Upper lobe of left lung (tissue), 6 donors: Measurements from ENCODE around the gene SFRP2. TPM values are rescaled to one million over a fixed set of nuclear protein-coding genes. Genes with fewer than 3 reads are reported as not detected.

ENCODE experiments used
- ATAC-seq, 2 donors: fragments of 200-7000 bp; cut with Tn5 transposase; one replicate each; pipeline ENCODE4 v1.9.1; 2022; ENCODE audit warnings: mild to moderate bottlenecking in 2 of 2, moderate library complexity in 2 of 2; ENCODE audit not compliant: low FRiP score in 2 of 2
- DNase-seq, 2 donors: peaks; one replicate each; pipeline ENCODE4 v3.0.0-alpha.2; 2019 to 2020
- H3K27ac ChIP-seq, 4 donors: fragments of 200-600 bp; sonication (generic); one replicate each; pipeline ENCODE4 v1.5.1; 2016 to 2019
- H3K27me3 ChIP-seq, 4 donors: fragments of 200-600 bp; sonication (generic); one replicate each; pipeline ENCODE4 v1.5.1; 2017 to 2019
- H3K36me3 ChIP-seq, 4 donors: fragments of 200-600 bp; sonication (generic); one replicate each; pipeline ENCODE4 v1.5.1; 2016 to 2019
- H3K4me1 ChIP-seq, 4 donors: fragments of 200-600 bp; sonication (generic); one replicate each; pipeline ENCODE4 v1.5.1; 2018 to 2019
- H3K4me3 ChIP-seq, 4 donors: fragments of 200-600 bp; sonication (generic); one replicate each; pipeline ENCODE4 v1.5.1; 2017 to 2019; ENCODE audit warnings: mild to moderate bottlenecking in 2 of 4, moderate library complexity in 1 of 4
- H3K9me3 ChIP-seq, 4 donors: fragments of 200-600 bp; sonication (generic); one replicate each; pipeline ENCODE4 v1.5.1; 2018 to 2019
- EP300 ChIP-seq, 4 donors: sonication (generic); formaldehyde crosslinking; IDR thresholded peaks; one replicate each; pipeline ENCODE4 v1.5.1; 2017; ENCODE audit warnings: antibody characterized with exemption in 4 of 4, control low read depth in 2 of 4
- POLR2A ChIP-seq, 4 donors: fragments of 450-650 bp; IDR thresholded peaks; one replicate each; pipeline ENCODE4 v1.5.1; 2016 to 2017; ENCODE audit warnings: antibody characterized with exemption in 4 of 4, mild to moderate bottlenecking in 2 of 4
- POLR2AphosphoS5 ChIP-seq, 2 donors: sonication (generic); formaldehyde crosslinking; IDR thresholded peaks; one replicate each; pipeline ENCODE4 v1.5.1; 2017; ENCODE audit warnings: antibody characterized with exemption in 2 of 2
- WGBS, 2 donors: methylation state at CpG; one replicate each; pipeline ENCODE4 v1.1.5; 2017 to 2018; 5-methylcytosine and 5-hydroxymethylcytosine counted together
- total RNA-seq, 6 donors: library from RNA; depleted of rRNA in 4 of 6; stranded (reverse); fragments of >200 nt in 4 of 6; gene quantifications; one replicate each; pipeline versions ENCODE4 v1.1.0 to v1.2.1, GENCODE V29; 2016 to 2021
- TF ChIP-seq, protein P1 (sequence below), 6 experiments: fragments of 450-650 bp in 4 of 6; fragments of 200-600 bp in 2 of 6; sonication (generic) in 2 of 6; IDR thresholded peaks; one replicate each; pipeline ENCODE4 v1.5.1; 2016 to 2019; ENCODE audit warnings: antibody characterized with exemption in 6 of 6
- donor health status: DM: no; HTN: no; CAD: no; lungs with moderate emphysema.
- donor health status: DM: no; HTN: yes; CAD: no; lungs with severe emphysema.

Gene SFRP2
- total RNA-seq, 6 donors from 2014 or later = 0.98 to 45.2 (median 3.2) TPM; not detected in 1

DNA sequence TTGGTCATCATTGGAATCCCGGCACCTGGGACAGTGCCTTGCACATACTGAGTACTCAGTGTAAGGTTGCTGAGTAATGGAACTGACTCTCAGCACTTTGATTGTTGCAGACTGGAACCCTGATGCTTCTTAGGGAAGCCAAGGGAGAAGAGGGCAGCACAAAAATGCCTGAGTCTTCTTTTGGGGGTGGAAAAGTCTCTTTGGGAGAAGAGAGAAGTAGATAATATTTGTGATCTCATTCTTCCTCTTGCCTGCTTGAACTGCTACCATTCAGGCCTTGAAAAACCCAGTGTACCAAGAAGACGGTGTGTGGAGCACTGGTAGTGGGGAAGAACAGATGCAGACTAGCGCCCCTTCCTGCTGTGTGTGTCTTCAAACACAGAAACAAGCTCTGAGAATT, 12.3 kb downstream of the SFRP2 start:
- no peak for ATAC-seq
- 86 to 88% methylated on average over 2 to 3 of the region's 3 CpGs for WGBS, 2 donors

DNA sequence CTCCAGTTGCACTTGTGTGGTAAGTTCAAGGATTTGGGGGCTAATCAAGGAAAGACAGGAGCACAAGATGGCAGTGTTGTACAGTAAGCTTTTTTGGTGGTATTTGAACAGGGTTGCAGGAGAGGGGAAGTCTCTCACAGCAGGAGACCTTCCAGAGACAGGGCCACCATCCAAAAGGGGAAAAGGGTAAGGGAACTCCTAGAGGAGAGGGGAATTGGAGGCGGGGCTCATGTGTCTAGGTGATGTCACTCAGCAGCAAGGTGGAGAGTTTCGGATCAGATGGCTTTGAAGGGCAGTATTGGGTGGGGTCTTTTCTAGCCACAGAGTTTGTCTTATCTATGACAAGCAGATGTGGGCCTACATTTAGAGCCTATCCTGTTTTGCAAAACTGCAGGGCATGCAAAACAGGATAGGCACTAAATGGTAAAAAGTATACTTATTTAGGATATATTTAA, 15.6 kb downstream of the SFRP2 start:
- H3K27me3 ChIP-seq = no peaks in the 10 kb centered on the region
- H3K27ac ChIP-seq = no peak overlapping the region
- DNase-seq = no peak
- H3K4me1 ChIP-seq = no peaks in the 10 kb centered on the region
- no peak overlapping the region for H3K4me3 ChIP-seq
- no peaks in the 10 kb centered on the region for H3K36me3 ChIP-seq
- H3K9me3 ChIP-seq = no peaks in the 10 kb centered on the region
- ATAC-seq = no peak
- 83 to 85% methylated on average over 2 of the region's 2 CpGs for WGBS, 2 donors
- TF ChIP-seq, protein P1, sequence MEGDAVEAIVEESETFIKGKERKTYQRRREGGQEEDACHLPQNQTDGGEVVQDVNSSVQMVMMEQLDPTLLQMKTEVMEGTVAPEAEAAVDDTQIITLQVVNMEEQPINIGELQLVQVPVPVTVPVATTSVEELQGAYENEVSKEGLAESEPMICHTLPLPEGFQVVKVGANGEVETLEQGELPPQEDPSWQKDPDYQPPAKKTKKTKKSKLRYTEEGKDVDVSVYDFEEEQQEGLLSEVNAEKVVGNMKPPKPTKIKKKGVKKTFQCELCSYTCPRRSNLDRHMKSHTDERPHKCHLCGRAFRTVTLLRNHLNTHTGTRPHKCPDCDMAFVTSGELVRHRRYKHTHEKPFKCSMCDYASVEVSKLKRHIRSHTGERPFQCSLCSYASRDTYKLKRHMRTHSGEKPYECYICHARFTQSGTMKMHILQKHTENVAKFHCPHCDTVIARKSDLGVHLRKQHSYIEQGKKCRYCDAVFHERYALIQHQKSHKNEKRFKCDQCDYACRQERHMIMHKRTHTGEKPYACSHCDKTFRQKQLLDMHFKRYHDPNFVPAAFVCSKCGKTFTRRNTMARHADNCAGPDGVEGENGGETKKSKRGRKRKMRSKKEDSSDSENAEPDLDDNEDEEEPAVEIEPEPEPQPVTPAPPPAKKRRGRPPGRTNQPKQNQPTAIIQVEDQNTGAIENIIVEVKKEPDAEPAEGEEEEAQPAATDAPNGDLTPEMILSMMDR (IDR thresholded peaks at IDR 0.05) = no peak
- TF ChIP-seq POLR2A (IDR thresholded peaks at IDR 0.05) (no peak), EP300 (IDR thresholded peaks at IDR 0.05) (no peak), POLR2AphosphoS5 (IDR thresholded peaks at IDR 0.05) (no peak)

More for the DNA sequence above, 12.3 kb downstream of the SFRP2 start:
- no peaks in the 10 kb centered on the region for H3K27me3 ChIP-seq
- DNase-seq = no peak
- TF ChIP-seq, protein P1 (IDR thresholded peaks at IDR 0.05) = no peak
- TF ChIP-seq POLR2AphosphoS5 (IDR thresholded peaks at IDR 0.05) (no peak), POLR2A (IDR thresholded peaks at IDR 0.05) (no peak)
- no peaks in the 10 kb centered on the region for H3K9me3 ChIP-seq
- H3K36me3 ChIP-seq = no peaks in the 10 kb centered on the region
- H3K4me1 ChIP-seq = no peaks in the 10 kb centered on the region
- H3K27ac ChIP-seq = no peak overlapping the region
- no peak overlapping the region for H3K4me3 ChIP-seq

DNA sequence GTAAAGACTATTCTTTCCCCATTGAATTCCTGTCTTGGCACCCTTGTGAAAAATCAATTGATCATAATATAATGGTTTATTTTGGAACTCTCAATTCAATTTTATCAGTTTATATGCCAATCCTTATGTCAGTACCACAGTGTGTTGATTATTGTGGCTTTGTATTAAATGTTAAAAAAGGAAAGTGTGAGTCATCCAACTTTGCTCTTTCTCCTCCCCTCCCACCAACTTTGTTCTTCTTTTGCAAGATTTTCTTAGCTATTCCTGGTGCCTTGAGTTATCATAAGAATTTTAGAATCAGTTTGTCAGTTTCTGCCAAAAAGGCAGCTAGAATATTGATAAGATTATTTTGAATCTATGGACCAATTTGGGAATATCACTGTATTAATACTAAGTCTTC, 17.8 kb downstream of the SFRP2 start:
- H3K27me3 ChIP-seq = no peaks in the 10 kb centered on the region
- H3K9me3 ChIP-seq = no peaks in the 10 kb centered on the region
- no peaks in the 10 kb centered on the region for H3K36me3 ChIP-seq
- H3K4me3 ChIP-seq = no peak overlapping the region
- TF ChIP-seq POLR2A (IDR thresholded peaks at IDR 0.05) (no peak), EP300 (IDR thresholded peaks at IDR 0.05) (no peak), POLR2AphosphoS5 (IDR thresholded peaks at IDR 0.05) (no peak)
- TF ChIP-seq, protein P1 (IDR thresholded peaks at IDR 0.05) = no peak
- H3K4me1 ChIP-seq = no peaks in the 10 kb centered on the region
- ATAC-seq (no peak), DNase-seq (no peak)
- no peak overlapping the region for H3K27ac ChIP-seq

DNA sequence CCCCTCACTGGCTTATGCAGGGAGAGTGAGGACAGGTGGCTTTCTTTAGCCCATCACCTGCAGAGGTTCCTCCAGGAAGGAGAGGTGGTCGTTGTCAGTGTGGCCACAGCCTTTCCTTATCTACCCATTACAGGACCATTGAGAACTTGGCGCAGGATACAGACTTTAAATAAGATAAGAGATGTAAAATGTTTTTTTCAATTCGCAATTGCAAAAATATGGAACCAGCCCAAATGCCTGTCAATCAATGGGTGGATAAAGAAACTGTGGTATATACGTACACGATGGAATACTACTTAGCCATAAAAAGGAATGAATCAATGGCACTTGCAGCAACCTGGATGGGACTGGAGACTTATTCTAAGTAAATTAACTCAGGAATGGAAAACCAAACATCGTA, 22.1 kb downstream of the SFRP2 start:
- H3K4me3 ChIP-seq = no peak overlapping the region
- TF ChIP-seq POLR2AphosphoS5 (IDR thresholded peaks at IDR 0.05) = no peak
- TF ChIP-seq POLR2A (IDR thresholded peaks at IDR 0.05) = no peak
- no peak for TF ChIP-seq EP300 (IDR thresholded peaks at IDR 0.05)
- TF ChIP-seq, protein P1 (IDR thresholded peaks at IDR 0.05) = no peak
- H3K27me3 ChIP-seq = no peaks in the 10 kb centered on the region
- WGBS, 2 donors = 82 to 89% methylated on average over 6 of the region's 6 CpGs
- DNase-seq = no peak
- no peaks in the 10 kb centered on the region for H3K9me3 ChIP-seq
- H3K4me1 ChIP-seq = no peaks in the 10 kb centered on the region
- no peak for ATAC-seq
- no peak overlapping the region for H3K27ac ChIP-seq
- H3K36me3 ChIP-seq = no peaks in the 10 kb centered on the region

DNA sequence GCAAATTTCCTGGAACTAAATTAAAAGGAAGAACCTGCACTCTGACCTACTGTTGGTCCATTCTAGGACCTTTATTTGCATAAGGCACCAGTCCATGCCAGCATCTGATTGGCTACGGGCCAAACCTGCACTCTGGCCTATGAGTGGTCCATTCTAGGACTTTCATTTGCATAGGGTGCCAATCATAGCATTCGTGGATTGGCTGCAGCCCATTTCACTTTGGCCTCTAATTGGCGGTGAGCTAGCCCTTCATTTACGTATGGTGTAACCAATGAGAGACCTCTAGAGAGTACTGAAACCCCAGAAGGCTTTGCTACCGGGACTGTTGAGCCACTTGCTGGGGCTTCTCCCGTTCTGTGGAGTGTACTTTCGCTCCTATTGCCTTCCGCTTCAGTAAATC, 23.0 kb downstream of the SFRP2 start:
- WGBS, 2 donors = 84 to 93% methylated on average over 8 of the region's 8 CpGs
- ATAC-seq = no peak
- no peak for DNase-seq
- no peak for TF ChIP-seq EP300 (IDR thresholded peaks at IDR 0.05)
- TF ChIP-seq, protein P1 (IDR thresholded peaks at IDR 0.05) = no peak
- Histone ChIP-seq H3K4me1 (no peaks in the 10 kb centered on the region), H3K27ac (no peak overlapping the region), H3K27me3 (no peaks in the 10 kb centered on the region), H3K4me3 (no peak overlapping the region), H3K36me3 (no peaks in the 10 kb centered on the region), H3K9me3 (no peaks in the 10 kb centered on the region)
